ENCODE results near the gene RBM17. TPM values are rescaled to one million over a fixed set of nuclear protein-coding genes. Genes with fewer than 3 reads are reported as not detected.
"Not testable (repeated sequence)": the region's sequence is repeated elsewhere in the genome, so short reads cannot be mapped to it uniquely, and the experiment has no call there.

RBM17 gene
- total RNA-seq, 3 donors from 2014 or later (not counting 1 experiment from before 2014, with no cell fraction given): 120 to 147 (median 147) TPM

GRCh38 chr10:6163364-6164270, 74.8 kb downstream of the RBM17 start:
- peak overlapping the region; percentile 88 for H3K27ac ChIP-seq (ENCODE audit: low read length)
- intact Hi-C loops (cut with micrococcal nuclease): loop anchor here (5.0 kb wide), 1 partner anchor 39 kb away; the partner anchor contains the start of gene PFKFB3
- no peaks in the 10 kb centered on the region for H3K9me3 Mint-ChIP-seq
- peak overlapping the region; percentile 92 for H3K4me3 ChIP-seq (ENCODE audit: low read length)
- ATAC-seq (peak; percentile 94 to 100 (median 97)), DNase-seq (peak; percentile 91 to 96)
- peaks cover 8% of the 10 kb centered on the region for H3K36me3 ChIP-seq (ENCODE audit: control insufficient read depth, insufficient read depth, low read length)
- H3K4me1 Mint-ChIP-seq: peaks cover 32 to 47% of the 10 kb centered on the region in 2 donors
- peak overlapping the region; percentile 90 to 96 for H3K27ac Mint-ChIP-seq
- no peaks in the 10 kb centered on the region for H3K27me3 Mint-ChIP-seq (ENCODE audit: low read depth in 2 of 2)
- no peaks in the 10 kb centered on the region for H3K36me3 Mint-ChIP-seq
- H3K27me3 ChIP-seq (ENCODE audit: control insufficient read depth, insufficient read depth, low read length): no peaks in the 10 kb centered on the region
- peak overlapping the region; percentile 97 for H3K4me3 Mint-ChIP-seq
- no peaks in the 10 kb centered on the region for H3K9me3 ChIP-seq (ENCODE audit: control insufficient read depth, insufficient read depth, low read length)
- TF ChIP-seq CTCF (IDR thresholded peaks at IDR 0.05): no peak
- H3K4me1 ChIP-seq (ENCODE audit: control insufficient read depth, insufficient read depth, low read length): peaks cover 18% of the 10 kb centered on the region
- under 1% methylated on average over 91 of the region's 91 CpGs for WGBS (ENCODE audit: insufficient coverage)

- Mint-ChIP-seq H3K9me3 (no peaks in the 10 kb centered on the region), H3K27me3 (ENCODE audit: low read depth in 2 of 2) (no peaks in the 10 kb centered on the region), H3K36me3 (no peaks in the 10 kb centered on the region), H3K4me3 (peak overlapping the region; percentile 97), H3K27ac (peak overlapping the region; percentile 90 to 96), H3K4me1 (peaks cover 35 to 55% of the 10 kb centered on the region in 2 donors)
- Histone ChIP-seq H3K4me3 (ENCODE audit: low read length) (peak overlapping the region; percentile 92), H3K4me1 (ENCODE audit: control insufficient read depth, insufficient read depth, low read length) (peaks cover 18% of the 10 kb centered on the region), H3K9me3 (ENCODE audit: control insufficient read depth, insufficient read depth, low read length) (no peaks in the 10 kb centered on the region), H3K27me3 (ENCODE audit: control insufficient read depth, insufficient read depth, low read length) (no peaks in the 10 kb centered on the region), H3K36me3 (ENCODE audit: control insufficient read depth, insufficient read depth, low read length) (peaks cover 8% of the 10 kb centered on the region), H3K27ac (ENCODE audit: low read length) (peak overlapping the region; percentile 88)
- WGBS (ENCODE audit: insufficient coverage): 40% methylated on average over 16 of the region's 16 CpGs
- no peak for ATAC-seq
- no peak for TF ChIP-seq CTCF (IDR thresholded peaks at IDR 0.05)
- intact Hi-C loops (cut with micrococcal nuclease): loop anchor here (5.0 kb wide), 1 partner anchor 38 kb away; the partner anchor contains the start of gene PFKFB3
- DNase-seq: no peak
Measured at GRCh38 chr10:6164271-6165095, 75.6 kb downstream of the RBM17 start.

DNA sequence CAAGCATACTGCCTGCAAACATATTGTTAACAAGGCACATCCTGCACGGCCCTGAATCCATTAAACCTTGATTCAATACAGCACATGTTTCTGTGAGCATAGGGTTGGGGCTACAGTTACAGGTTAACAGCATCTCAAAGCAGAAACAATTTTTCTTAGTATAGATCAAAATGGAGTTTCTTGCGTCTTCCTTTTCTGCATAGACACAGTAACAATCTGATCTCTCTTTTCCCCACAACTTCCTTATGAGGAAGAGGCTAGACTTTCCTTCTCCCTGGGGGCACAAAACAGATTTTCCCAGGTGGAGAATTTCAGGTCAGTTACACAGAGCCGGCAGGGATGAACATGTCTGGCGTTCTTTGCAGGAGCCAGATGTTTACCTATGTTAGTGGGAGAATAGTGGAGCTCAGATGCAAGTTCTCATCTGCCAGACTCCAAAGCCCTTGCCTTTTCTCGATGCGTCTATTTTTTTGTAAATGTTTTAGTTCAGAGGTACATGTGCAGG, 76.4 kb downstream of the RBM17 start:
- Mint-ChIP-seq H3K9me3 (no peaks in the 10 kb centered on the region), H3K4me3 (peak overlapping the region; percentile 97), H3K27me3 (ENCODE audit: low read depth in 2 of 2) (no peaks in the 10 kb centered on the region), H3K27ac (peak overlapping the region; percentile 90 to 96), H3K36me3 (no peaks in the 10 kb centered on the region), H3K4me1 (peaks cover 43 to 57% of the 10 kb centered on the region in 2 donors)
- H3K36me3 ChIP-seq (ENCODE audit: control insufficient read depth, insufficient read depth, low read length): peaks cover 8% of the 10 kb centered on the region
- ATAC-seq: no peak
- intact Hi-C loops (cut with micrococcal nuclease): no loop called here
- peaks cover 18% of the 10 kb centered on the region for H3K4me1 ChIP-seq (ENCODE audit: control insufficient read depth, insufficient read depth, low read length)
- no peak for TF ChIP-seq CTCF (IDR thresholded peaks at IDR 0.05)
- no peak overlapping the region for H3K4me3 ChIP-seq (ENCODE audit: low read length)
- 86% methylated on average over 5 of the region's 6 CpGs for WGBS (ENCODE audit: insufficient coverage)
- no peaks in the 10 kb centered on the region for H3K27me3 ChIP-seq (ENCODE audit: control insufficient read depth, insufficient read depth, low read length)
- no peak overlapping the region for H3K27ac ChIP-seq (ENCODE audit: low read length)
- no peaks in the 10 kb centered on the region for H3K9me3 ChIP-seq (ENCODE audit: control insufficient read depth, insufficient read depth, low read length)
- DNase-seq: no peak

- H3K27ac ChIP-seq (ENCODE audit: low read length); H3K9me3 ChIP-seq (ENCODE audit: control insufficient read depth, insufficient read depth, low read length); H3K27me3 ChIP-seq (ENCODE audit: control insufficient read depth, insufficient read depth, low read length); H3K9me3 Mint-ChIP-seq; intact Hi-C loops (cut with micrococcal nuclease); H3K27me3 Mint-ChIP-seq (ENCODE audit: low read depth in 2 of 2); DNase-seq; H3K36me3 Mint-ChIP-seq; H3K4me3 ChIP-seq (ENCODE audit: low read length); H3K36me3 ChIP-seq (ENCODE audit: control insufficient read depth, insufficient read depth, low read length); ATAC-seq: not testable (repeated sequence)
- peaks cover 18% of the 10 kb centered on the region for H3K4me1 ChIP-seq (ENCODE audit: control insufficient read depth, insufficient read depth, low read length)
- Mint-ChIP-seq H3K27ac (peak overlapping the region; percentile 90 to 96), H3K4me1 (peaks cover 48 to 57% of the 10 kb centered on the region in 2 donors), H3K4me3 (peak overlapping the region; percentile 47)
- WGBS (ENCODE audit: insufficient coverage): 97% methylated on average over 15 of the region's 15 CpGs
Measured at GRCh38 chr10:6165933-6166332, 77.1 kb downstream of the RBM17 start.

Data from natural killer cell (primary cell).